ENCODE measurements around the gene RCOR1.

The RCOR1 gene

DNA sequence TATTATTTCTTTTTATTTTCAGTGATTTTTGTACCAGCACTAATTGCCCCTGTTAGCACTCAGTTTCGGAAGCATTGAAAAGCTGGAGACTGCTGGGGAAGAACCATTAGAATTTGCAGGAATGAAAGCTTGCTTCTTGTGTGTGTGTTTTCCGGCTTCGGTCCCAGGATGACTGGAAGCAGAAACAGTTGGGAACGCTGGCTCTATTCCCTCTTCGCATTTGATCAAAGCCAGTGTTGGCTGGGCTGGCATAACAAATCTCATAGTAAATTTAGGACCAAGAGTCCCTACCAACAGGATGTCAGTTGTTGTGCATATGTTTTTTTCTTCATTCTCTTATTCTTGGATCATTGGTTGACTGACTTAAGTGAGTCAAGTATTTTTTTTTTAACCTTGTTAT is 131.2 kb downstream of the RCOR1 start:
- DNase-seq (ENCODE audit: low read depth): no peak

DNA sequence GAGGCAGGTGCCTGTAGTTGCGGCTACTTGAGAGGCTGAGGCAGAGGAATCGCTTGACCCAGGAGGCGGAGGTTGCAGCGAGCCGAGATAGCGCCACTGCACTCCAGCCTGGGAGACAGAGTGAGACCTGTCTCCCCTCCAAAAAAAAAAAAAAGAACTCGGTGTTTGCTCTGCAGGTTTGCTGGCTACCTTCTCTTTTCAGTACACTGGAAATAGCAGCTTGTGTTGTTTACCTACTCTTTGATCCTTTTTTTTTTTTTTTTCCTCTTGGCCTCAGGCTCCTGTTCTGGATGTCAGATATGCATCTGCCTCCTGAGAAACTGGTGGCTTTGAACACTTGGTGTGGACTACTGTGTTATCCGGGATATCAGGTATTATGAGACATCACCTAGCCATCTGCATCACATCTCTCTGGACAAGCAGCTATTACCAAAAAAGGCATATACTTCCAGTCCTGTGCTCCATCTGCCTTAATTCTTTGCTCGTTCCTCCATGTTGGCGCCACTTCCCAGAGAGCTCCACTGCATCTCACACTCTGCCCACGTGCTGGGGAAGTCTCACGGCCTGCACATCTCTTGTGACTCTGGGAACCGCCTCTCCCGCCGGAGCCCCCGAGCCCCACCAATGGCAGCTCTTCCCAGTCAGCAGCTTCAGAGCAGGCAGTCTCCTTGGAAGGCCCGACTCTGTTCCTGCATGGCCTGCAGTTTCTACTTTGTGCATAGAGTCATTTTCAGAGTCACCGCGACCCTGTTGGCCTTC is 133.9 kb downstream of the RCOR1 start:
- DNase-seq (ENCODE audit: low read depth): no peak

DNA sequence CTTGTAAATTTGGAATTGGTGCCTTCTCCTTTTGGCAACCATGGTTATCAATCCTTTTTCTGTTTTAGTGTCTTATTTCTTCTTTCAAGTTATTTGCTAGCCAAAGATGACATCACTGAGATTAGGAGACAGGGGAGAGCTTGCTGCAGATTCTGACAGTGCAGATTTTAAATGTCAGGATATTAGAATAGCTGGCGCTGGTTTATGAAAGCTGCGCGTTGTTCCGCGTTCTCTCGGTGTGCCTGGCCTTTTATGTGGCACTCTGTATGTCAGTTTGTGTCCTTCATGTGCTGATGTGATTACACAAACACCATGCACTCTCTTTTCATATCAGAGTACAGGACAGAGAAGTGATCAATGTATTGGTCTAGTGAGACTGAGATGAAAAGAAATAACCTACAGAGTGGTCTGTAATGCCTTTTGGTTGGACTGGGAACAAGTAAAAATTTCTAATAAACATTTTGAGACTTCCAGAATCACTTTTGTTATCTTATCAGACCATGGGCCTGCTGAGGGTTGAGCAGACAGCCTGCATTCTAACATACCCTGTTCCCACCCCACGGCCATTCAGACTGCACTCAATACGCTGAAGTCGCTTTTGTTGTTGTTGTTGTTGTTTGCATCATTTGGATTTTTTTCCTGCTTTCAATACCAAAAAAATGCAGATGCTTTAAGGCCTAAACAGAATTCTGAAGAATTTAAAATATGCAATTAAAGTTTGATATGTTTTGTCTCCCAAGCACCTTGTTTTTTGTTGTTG is 135.1 kb downstream of the RCOR1 start:
- DNase-seq (ENCODE audit: low read depth): no peak

DNA sequence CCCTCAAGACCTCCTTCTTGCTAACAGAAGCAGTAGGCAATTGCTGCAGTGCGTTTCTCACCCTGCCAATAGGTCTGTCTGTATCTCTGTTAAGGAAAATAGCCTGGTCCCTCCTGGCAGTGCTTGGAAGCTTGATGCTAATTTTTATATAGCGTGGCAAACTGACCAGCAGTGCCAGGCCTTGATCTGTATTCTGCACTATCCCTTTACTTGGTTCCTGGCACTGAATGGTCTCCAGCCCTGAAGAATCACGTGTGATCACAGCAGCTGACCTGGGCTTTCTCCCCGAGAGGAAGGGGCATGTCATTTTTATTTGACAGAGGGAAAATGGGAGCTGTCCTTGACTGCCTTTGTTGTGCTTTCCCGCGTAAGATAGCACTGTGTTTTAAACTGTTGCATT is 136.1 kb downstream of the RCOR1 start:
- DNase-seq (ENCODE audit: low read depth): no peak

- DNase-seq (ENCODE audit: low read depth): no peak
Measured at GRCh38 chr14:102729268-102729667, 136.8 kb downstream of the RCOR1 start.

DNA sequence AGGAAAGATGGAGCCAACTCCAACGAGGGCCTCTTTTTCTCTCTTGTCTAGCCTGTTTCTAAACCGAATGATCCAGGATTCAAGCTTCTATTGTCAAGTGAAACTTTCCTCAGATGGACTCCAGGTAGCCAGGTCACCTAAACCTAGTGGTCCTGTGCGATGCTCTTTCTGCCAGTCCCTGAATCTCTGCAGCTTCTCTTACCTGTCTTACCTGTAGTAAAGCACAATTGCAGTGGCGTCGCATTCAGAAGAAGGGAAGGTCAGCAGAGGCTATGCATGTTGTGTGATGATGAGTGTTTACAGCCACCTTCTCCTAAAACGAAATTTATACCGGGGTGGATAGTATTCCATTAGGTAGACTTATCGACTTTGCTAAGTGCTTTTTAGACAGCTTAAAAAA is 137.4 kb downstream of the RCOR1 start:
- no peak for DNase-seq (ENCODE audit: low read depth)

- no peak for DNase-seq (ENCODE audit: low read depth)
Measured at GRCh38 chr14:102731101-102731870, 138.8 kb downstream of the RCOR1 start.

DNA sequence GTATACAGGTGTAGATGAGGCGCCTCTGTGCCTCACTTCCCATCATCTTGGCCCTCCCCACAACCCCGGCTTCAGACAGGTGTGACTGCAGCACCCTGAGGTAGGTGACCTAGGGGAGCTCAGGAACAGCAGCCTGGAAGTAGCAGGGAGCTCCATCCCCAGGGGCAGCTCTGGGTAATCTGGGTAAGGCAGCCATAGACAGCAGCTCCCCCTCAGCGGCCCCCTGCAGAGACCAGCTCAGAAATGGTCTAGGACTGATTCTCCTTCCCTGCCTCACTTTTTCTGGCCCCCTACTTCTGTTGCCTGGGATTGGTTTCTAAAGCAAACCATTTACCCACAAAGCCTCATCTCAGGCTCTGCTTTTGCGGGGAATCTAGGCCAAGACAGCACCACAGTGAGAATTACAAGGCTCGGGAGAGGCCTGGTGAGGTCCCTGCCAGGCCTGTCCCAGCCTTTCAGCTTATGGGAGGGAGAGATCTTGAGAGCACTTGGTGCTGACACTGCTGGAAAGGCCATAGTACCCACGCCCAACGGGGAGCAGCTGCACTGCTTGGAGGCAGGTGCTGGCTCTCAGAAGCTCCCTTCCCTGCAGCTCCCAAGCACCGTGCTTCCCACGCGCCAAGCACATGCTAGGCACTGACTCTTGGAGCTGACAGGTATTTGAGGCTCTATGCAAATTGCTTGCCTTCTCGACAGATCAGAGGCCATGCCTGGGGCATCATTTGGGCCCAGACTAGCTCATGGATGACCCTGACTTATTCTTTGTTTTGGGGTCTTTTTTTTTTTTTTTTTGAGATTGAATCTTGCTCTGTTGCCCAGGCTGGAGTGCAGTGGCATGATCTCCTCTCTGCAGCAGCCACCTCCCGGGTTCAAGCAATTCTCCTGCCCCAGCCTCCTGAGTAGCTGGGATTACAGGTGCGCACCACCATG is 139.7 kb downstream of the RCOR1 start:
- DNase-seq (ENCODE audit: low read depth): no peak

- DNase-seq (ENCODE audit: low read depth): no peak
Measured at GRCh38 chr14:102732924-102733323, 140.5 kb downstream of the RCOR1 start.

DNA sequence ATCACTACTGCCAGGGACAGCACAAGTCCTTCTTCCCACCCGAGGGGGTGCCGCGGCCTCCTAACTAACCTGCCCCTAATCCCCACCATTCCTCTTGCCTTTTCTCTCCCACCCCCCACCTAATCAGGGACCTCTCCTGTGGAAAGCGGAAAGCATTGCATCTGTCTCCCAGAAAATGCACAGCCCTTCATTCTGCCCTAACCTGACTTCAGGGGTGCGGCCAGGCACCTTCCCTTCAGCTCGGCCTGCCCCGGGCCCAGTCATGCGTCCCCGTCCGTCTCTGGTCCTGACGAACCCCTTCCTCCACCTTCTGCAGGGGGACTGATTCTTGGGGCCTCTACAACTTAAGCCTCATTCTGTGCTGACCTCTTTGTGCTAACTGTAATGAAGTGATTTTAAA is 140.9 kb downstream of the RCOR1 start:
- no peak for DNase-seq (ENCODE audit: low read depth)

- DNase-seq (ENCODE audit: low read depth): no peak
Measured at GRCh38 chr14:102734436-102734835, 142.0 kb downstream of the RCOR1 start.

DNA sequence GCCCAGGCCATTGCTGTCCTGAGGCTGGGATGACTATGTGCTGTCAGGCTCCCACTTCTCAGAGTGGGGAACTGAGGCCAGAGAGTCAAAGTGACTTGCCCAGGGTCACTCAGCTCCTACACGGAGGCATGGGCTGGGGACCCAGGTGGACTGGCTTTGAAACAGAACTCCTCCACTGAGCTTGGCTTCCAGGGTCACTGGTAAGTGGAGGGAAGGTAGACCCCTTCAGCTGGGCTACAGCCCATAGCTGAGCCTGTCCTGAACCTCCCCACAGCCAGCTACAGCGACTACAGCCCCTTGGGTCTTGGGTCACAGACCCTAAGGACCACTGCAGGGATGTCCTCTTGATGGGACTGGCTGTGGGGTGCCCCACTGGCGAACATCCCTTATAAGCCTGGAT is 144.5 kb downstream of the RCOR1 start:
- DNase-seq (ENCODE audit: low read depth): no peak

DNA sequence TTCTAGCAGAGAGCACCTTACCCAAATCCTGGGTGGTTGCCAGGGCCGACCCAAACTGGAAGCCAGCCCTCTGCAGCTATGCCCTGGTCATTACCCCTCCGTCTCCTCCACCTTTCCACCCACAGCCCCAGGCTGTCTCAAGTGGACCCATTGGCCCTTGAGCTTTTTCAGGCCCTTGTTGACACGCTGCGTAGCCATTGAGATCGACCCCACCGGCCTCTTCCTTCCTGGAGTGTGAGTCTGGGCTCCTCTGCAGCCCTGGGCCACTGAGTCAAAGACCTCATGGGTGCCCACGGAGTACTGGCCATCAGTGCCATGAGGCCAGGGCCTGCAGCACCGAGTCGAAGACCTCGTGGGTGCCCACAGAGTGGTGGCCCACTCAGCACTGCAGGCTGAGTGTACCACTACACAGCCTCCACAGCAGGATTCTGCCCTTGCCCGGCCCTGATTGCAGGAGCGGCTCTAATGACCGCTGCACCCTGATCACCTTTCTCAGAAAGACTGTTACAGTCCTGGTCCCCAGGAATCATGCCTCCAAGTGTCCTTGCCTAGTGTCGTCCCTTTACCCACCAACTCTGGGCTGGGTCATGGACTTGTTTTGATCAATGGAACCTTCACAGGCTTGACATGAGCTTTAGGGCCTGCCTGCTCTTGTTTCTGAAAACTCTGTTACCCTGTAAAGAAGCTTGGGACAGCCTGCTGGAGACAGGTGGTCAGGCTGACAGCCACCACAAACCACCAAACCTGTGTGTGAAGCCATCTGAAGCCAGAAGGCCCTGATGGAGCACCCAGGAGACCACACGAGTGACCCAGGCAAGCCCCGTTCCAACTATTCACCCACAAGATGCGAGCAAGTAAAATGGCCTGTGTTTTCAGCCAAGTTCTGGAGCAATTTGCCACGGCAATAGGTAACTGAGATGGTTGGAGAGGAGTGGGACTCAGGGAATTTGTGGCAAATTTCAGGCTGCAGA is 145.2 kb downstream of the RCOR1 start:
- DNase-seq (ENCODE audit: low read depth): no peak

DNA sequence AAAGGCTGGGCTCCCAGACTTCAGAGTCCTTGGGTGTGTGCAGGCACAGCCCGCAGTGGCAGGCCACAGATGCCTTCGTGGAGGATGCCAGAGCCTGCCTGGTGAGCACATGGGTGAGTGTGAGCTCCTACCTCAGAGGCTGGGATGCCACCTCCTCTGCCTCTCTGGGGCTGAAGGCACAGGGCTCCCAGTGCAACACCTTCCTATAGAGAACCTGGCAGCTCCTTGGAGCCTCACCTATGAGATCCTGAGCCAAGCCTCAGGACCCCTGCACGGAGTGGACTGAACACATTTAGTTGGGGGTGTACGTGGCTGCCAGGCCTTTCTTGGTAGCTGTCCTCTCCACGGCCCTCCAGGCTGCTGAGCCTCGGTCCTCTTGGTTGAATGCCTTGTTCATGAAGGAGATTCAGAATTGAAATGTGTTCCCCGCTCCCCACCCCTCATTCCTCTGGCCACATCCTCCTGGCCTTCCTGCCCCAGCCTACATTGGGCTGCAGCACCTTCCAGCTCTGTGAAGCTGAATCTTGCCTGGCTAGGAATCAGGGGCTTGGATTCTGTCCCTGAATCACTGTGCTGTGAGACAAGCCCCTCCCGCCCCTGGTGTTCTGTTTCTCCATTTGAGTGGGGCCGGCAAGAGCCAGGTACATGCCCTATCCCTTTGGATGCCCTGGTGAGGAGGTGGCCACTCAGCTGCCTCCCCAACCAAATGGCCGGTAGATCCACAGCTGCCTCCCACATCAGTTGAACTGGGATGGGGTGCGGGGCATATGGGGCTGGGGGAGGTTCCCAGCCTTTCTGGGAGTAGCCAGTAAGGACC is 146.1 kb downstream of the RCOR1 start:
- DNase-seq (ENCODE audit: low read depth): no peak

DNA sequence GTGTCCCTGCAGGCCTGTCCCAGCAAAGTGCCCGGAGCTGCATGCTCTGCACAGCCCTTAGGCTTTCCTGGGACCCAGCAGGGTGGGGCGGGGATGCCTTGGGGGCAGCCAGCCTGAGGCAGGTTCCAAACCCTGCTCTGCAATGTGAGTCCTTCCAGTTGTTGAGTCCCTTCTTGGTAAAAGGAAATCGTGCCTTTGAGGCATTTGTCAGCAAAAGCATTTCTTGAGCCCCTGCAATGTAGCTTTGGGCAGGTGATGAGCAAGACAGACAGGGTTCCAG is 146.7 kb downstream of the RCOR1 start:
- DNase-seq (ENCODE audit: low read depth): no peak

DNA sequence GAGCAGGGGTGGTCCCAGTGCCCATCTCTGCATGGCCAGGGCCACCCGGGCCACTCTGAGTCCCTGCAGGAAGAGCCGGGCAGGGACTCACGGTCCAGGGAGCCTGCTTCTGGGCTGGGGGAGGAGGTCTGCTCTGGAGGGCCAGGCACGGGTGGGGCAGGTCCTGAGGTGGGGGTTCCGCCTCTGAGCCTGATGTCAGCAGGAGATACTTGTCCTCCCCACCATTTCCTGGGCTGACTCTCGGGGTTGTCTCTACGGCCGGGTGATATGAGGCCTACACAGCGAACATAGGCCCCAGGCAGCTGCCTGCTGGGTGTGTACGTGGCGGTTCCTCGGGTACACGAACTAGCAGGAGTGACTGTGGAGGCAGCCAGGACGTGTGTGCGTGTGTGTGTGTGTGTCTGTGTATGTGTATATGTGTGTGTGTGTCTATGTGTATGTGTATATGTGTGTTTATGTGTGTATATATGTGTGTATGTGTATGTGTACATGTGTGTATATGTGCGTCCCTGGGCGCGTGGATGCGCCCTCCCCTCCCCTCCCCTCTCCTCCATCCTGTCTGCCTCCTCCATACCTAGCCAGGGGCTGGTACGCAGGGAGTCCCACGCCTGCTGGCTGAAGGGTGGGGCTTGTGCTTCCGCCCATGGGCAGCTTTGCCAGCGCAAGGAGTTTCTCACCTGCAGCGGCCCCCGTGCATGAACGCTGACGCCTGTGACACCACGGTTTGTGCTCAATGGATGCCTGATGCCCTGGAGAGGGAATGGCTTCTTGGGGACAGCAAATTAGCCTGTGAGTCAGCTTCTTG is 154.4 kb downstream of the RCOR1 start:
- no peak for DNase-seq (ENCODE audit: low read depth)

- DNase-seq (ENCODE audit: low read depth): no peak
Measured at GRCh38 chr14:102748806-102749205, 156.4 kb downstream of the RCOR1 start.

DNA sequence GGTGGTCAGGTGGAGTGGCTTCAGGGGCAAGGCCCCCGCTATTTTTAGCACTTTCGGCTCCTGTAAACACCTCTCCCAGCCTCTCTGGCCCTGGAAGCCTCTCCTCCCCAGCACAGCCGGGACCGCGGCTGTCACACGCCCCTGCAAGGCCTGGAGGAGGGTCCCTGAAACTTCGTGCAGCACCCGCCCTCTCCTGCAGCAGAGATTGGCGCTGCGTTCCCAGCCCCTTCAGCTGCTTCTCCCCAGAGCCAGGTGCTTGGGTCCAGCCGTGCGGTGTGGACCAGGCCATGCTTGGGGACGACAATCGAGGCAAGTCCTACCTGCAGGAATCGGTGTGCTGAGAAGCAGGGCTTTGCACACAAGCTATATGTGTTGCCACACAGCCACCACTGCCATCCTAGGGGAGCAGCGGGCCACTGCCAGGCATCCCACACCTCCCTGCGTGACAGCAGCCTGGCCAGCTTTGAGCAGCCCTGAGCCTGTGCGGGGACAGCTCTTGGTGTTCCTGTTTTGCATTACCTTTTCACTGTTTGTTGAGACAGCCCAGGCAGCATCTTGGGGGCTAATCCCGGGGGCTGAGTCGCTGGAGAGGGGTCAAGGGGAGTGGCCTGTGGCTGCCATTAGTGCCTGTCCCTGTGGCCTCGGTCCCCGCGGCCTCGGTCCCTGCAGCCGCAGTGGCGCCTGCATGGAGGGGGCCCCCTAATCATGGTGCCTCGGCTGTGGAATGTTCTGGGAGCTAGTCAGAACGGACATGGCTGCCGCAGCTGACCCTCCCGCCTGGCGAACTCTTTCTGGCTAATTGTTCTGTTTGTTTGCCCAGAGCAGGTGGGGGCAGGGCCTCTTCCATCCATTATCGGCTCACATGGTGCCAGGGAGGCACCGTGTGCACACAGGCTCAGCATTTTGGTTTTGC is 157.2 kb downstream of the RCOR1 start:
- no peak for DNase-seq (ENCODE audit: low read depth)

Data from CMK (cell line).